HG03280 (cell line): ENCODE results near the gene KRT36.

Experiments
- ATAC-seq: cut with Tn5 transposase; IDR thresholded peaks from one replicate; pipeline ENCODE4 v1.9.1; 2021; ENCODE audit warnings: mild to moderate bottlenecking, moderate library complexity; ENCODE audit not compliant: unreplicated experiment

Gene KRT36

GRCh38 chr17:41522301-41523224 is 32.9 kb upstream of the KRT36 start:
- no peak for ATAC-seq

DNA sequence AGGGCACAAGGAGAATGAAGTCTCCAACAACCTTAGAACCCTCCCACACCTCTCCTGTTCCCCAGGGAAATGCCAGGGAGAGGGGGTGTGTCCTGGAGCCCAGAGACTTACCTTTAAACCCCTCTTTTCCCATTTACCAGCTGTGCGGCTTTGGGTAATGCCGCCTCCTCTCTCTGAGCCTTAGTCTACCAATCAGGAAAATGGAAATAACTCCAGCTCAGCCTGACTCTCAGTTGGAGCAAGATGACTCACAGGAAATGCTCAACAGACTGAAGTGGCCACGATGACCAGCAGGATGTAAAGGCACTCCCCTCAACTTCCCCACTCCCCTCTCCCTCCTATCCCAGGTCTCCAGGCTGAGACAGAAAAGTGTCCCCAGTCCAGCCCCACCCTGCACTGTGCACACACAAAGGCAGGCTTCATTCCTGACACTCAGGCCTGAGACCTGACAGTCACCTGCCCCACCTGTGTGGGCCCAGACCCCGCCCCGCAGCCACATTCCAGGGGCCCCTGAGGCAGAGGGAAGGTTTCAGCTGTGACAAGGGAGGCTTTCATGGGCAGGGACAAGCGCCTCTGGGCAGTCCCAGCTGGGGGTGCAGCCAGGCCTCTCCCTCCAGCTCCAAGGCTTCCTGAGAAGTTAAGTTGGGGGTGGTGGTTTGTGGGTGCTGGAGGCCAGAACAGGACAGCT is 32.0 kb upstream of the KRT36 start:
- ATAC-seq = no peak

- no peak for ATAC-seq
Observed at GRCh38 chr17:41520821-41521521, 31.3 kb upstream of the KRT36 start.

DNA sequence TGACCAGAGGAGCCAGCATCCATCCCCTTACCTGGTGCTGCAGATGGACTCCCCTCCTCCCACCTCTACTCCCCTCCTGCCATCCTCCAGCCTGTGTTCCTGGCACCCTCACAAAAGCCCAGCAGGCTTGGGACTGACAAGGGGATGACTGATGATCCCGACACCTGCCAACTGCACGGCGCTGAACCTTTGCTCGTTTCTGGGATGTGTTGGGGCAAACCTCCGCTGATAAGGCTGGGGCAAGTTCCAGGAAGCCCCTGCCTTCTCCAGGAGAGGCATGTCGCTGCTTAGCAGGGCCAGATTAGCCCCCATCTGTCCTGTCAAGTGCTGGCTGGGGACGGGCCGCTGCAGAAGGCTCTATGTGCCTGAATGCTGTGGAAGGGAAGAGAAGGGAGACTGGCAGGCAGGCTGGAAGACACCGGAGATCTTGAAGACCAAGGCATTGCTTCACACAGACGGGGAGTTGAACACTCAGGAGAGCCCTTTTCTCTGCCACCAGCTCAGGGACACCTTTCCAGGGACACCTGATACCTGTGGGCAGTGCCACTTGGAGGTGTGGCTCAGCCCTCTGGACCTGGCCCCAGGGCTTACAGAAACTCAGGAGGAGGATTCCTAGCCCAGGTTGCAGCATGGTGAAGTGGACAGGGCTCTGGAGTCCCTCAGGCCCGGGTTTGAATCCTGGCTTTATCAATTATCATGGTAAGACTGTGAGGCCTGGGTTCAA is 30.0 kb upstream of the KRT36 start:
- no peak for ATAC-seq

- no peak for ATAC-seq
Observed at GRCh38 chr17:41518789-41519449, 29.2 kb upstream of the KRT36 start, which contains the start of gene KRT15. TSS of gene KRT15 (minus strand) at chr17:41518890. CDS start at chr17:41518827, 63 bp downstream.

DNA sequence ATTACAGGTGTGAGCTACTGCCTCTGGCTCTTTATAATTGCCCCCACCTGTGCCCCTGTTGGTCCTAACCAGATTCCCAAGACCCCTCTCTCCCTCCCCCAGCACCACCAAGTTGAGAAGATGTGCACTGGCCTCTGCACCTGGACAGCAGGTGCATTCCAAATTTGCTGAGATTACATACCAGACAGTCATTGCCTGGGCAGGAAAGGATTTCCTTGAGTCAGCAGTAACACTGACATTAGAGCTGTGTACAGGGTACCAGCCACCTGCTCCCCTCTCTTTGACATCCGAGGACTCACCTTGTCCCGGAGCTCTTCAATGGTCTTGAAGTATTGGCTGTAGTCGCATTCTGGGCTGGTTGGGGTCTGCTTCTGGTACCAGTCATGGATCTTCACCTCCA is 28.3 kb upstream of the KRT36 start:
- ATAC-seq = no peak

GRCh38 chr17:41516830-41517283 is 27.1 kb upstream of the KRT36 start:
- ATAC-seq = no peak

DNA sequence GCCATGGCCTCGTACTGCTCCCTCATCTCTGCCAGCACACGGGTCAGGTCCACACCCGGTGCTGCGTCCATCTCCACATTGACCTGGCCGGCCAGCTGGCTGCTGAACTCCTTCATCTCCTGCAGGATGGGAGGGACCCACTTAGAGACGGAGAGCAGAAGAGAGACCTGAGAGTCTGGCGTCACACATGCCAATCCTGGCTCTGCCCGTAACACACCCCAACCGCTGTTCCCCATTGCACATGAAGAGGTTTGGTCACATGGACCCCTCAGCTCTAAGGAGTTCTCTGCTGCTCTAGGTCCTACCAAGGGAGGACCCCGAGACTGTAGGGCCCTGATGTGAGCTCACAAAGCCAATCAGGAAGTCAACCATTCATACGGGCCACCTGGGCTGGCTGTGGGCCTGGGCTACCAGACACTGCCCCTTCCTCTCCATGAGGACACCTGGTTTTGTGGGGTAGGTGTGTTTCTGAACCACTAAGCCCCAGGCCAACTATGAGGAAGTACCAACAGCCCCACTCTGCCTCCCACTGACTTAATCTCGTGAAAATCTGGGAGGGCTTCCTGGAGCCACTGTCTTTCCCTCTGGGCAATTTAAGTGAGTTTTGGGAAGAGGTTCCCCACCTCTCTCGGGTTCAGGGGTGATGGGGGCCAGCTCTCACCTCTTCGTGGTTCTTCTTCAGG is 26.6 kb upstream of the KRT36 start:
- ATAC-seq = no peak

DNA sequence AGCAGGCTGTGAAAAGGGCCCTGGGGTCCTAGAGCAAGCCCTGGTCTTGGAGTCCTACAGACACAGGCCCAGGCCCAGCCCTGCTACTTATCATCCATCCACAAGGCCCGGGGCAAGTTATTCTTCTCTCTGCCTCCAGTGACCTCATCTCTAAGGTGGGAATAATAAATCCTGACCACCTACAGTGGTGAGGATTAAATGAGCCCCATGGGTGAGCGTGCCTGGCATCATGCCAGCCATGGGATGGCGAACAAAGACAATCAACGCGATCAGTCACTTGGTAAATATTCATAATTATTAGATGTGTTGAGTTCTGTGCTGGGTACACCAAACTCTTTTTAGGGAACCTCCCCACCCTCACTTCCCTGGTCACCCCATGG is 23.4 kb upstream of the KRT36 start:
- no peak for ATAC-seq

- ATAC-seq = no peak
Observed at GRCh38 chr17:41512546-41513167, 22.9 kb upstream of the KRT36 start.

GRCh38 chr17:41511716-41512115 is 22.0 kb upstream of the KRT36 start:
- no peak for ATAC-seq

- no peak for ATAC-seq
Observed at GRCh38 chr17:41511116-41511515, 21.4 kb upstream of the KRT36 start.

DNA sequence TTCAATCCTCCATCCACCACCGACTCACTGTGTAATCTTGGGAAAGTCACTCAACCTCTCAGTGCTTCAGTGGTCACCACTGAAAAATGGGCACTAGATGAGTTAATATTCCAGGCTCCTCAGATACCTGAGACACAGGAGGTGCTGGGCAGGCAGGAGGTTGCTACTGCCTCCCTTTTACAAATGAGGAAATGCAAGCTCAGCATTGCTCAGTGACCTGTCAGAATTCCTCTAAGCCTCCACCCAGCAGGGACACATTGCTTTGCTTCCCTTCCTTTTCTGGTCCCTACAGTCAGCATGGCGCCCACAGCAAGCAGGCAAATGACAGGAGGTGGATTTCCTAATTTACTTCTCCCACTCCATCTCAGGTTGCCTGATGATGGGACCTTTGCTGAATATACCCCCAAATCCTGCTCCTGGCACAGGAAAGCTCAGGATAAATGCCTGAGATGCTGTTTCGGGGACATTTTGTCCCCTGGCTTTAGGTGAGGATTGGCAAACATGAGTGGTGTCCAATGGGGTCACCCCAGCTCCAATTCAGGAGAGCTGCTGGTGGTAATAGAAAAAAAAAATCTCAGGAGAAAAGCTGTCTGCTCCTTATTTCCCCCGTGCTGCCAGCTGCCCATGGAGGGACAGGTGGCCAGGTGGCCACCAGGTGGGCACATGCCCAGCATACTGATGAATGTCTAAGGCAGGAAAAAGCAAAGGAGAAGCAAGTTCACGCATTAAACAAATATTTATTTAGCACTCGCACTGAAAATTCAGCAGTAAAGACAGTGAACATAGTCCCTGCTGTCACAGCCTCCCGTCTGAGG is 20.7 kb upstream of the KRT36 start:
- no peak for ATAC-seq

DNA sequence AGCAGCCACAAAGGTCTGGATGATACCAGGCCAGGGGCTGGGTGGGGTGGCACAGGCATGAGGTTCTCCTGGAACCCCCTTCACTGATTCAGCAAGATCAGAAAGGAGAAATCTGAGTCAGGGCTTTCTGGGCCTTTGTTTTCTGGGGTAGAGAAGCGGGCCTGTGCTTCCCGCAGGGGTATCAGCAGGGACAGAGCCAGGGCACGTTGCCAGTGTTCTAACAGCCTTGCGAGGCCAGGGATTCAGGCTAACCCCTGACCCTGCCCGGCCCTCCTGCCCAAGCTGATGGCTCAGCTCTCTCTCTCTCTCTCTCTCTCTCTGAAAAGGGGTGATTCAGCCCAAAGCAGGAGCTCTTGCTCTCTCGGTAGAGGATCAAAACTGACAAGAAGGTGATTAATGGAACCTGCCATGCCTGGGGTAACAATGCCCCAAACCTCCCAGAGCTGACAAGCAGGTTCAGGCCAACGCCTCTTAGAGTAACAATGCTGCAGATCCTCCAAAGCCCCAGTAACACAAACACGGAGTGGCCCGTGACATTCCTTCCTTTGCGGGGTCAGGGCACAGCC is 17.7 kb upstream of the KRT36 start:
- no peak for ATAC-seq

DNA sequence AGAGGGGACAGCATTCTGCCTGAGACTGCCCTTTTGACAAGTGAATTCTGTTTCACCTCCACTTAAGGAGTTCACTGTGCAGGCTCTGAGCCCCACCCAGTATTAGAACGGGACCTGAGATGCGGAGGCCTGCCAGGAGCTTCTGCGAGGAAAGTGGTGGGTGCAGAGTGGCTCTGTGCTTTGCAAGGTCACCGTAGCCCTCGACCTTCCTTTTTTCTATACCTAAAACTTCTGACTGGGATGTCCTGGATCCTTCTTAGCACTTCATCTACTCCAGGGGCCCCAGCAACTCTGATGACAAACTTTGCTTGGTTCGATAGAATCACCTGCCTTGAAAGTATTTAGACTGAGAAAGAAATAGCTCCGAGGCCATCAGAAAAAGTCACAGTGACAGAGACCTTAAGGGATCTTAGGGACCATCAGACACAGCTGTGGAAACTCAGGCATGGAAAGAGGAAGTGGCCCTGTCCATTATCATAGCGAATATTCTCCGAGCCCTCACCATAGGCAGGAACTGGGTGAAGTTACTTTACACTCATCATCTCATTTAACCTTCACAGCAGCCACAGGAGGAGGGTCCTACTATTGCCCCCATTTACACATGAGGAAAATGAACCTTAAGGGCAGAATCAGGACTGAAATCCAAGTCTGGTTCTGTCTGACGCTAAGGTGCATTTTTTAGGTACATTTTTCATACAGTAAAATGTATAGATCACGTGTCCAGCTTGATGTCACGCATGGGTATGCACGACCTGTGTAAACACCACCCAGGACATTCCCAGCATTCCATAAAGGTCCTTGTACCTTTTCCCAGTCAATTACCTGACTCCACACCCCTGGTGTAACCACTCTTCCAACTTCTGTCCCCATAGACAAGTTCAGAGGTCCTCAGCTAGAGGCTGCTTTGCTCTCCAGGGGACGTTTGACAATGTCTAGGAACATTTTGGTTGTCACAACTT is 16.4 kb upstream of the KRT36 start:
- no peak for ATAC-seq

GRCh38 chr17:41505007-41505808 is 15.5 kb upstream of the KRT36 start, which contains the start of gene KRT13:
TSS of gene KRT13 (minus strand) at chr17:41505612. CDS start at chr17:41505550, 62 bp downstream.
- no peak for ATAC-seq
